Prostate gland (tissue), 2 donors: ENCODE data around the gene NACA2. TPM values are rescaled to one million over a fixed set of nuclear protein-coding genes. Genes with fewer than 3 reads are reported as not detected.

Source experiments
- DNase-seq: peaks from one replicate; pipeline ENCODE4 v3.0.0-alpha.2; 2019; ENCODE audit warnings: low spot score
- H3K27ac ChIP-seq, 2 donors: fragments of 200-600 bp; sonication (generic); 2 replicates each; pipeline ENCODE4 v1.5.1; 2017 to 2019
- H3K27me3 ChIP-seq: fragments of 200-600 bp; sonication (generic); replicated peaks from 2 replicates; pipeline ENCODE4 v1.5.1; 2019; ENCODE audit not compliant: insufficient read depth
- H3K36me3 ChIP-seq, 2 donors: fragments of 200-600 bp; sonication (generic); 1 replicate in 1 of 2; 2 replicates in 1 of 2; pipeline versions ENCODE4 v1.5.1 to v1.8.1; 2017 to 2019
- H3K4me1 ChIP-seq: fragments of 200-600 bp; sonication (generic); replicated peaks from 2 replicates; pipeline ENCODE4 v1.5.1; 2019
- H3K4me3 ChIP-seq, 2 donors: fragments of 200-600 bp; sonication (generic); 2 replicates each; pipeline ENCODE4 v1.5.1; 2017 to 2019
- H3K9me3 ChIP-seq: fragments of 200-600 bp; sonication (generic); 2 replicates; pipeline ENCODE4 v1.5.1; 2017
- POLR2A ChIP-seq: fragments of 450-650 bp; IDR thresholded peaks from one replicate; pipeline ENCODE4 v1.6.1; 2016; ENCODE audit warnings: antibody characterized with exemption, mild to moderate bottlenecking
- POLR2AphosphoS5 ChIP-seq: sonication (generic); formaldehyde crosslinking; IDR thresholded peaks from one replicate; pipeline ENCODE4 v1.6.1; 2017; ENCODE audit warnings: antibody characterized with exemption
- WGBS: methylation state at CpG from one replicate; pipeline ENCODE4 v1.1.5; 2018; 5-methylcytosine and 5-hydroxymethylcytosine counted together
- intact Hi-C: fragments of 100-400 bp; cut with DNase I; formaldehyde crosslinking; loops from one replicate; pipeline ENCODE4 v1.14.2; 2022
- total RNA-seq, 2 donors: library from RNA; depleted of rRNA; stranded (reverse); fragments of >200 nt; gene quantifications; one replicate each; pipeline ENCODE4 v1.1.0, GENCODE V29; 2016
- TF ChIP-seq, protein P1 (sequence below), 4 experiments: fragments of 200-600 bp in 2 of 4; fragments of 450-650 bp in 2 of 4; sonication (generic) in 2 of 4; IDR thresholded peaks; 1 replicate in 3 of 4; 2 replicates in 1 of 4; pipeline ENCODE4 v1.5.1; 2016 to 2019; ENCODE audit warnings: antibody characterized with exemption in 4 of 4, mild to moderate bottlenecking in 2 of 4, moderate library complexity in 2 of 4

NACA2 gene
- total RNA-seq, 2 donors from 2014 or later = 2.1 TPM; not detected in 1

- Histone ChIP-seq H3K4me3 (no peak overlapping the region), H3K27ac (no peak overlapping the region), H3K36me3 (no peaks in the 10 kb centered on the region), H3K4me1 (no peaks in the 10 kb centered on the region), H3K27me3 (no peaks in the 10 kb centered on the region), H3K9me3 (no peaks in the 10 kb centered on the region)
- DNase-seq = no peak
- TF ChIP-seq POLR2AphosphoS5 (no peak), POLR2A (no peak)
- TF ChIP-seq, protein P1, sequence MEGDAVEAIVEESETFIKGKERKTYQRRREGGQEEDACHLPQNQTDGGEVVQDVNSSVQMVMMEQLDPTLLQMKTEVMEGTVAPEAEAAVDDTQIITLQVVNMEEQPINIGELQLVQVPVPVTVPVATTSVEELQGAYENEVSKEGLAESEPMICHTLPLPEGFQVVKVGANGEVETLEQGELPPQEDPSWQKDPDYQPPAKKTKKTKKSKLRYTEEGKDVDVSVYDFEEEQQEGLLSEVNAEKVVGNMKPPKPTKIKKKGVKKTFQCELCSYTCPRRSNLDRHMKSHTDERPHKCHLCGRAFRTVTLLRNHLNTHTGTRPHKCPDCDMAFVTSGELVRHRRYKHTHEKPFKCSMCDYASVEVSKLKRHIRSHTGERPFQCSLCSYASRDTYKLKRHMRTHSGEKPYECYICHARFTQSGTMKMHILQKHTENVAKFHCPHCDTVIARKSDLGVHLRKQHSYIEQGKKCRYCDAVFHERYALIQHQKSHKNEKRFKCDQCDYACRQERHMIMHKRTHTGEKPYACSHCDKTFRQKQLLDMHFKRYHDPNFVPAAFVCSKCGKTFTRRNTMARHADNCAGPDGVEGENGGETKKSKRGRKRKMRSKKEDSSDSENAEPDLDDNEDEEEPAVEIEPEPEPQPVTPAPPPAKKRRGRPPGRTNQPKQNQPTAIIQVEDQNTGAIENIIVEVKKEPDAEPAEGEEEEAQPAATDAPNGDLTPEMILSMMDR (IDR thresholded peaks at IDR 0.05) = no peak
- intact Hi-C loops = no loop called here
- WGBS = 88% methylated on average over 1 of the region's 1 CpG
These were observed 45.6 kb downstream of the NACA2 start for GRCh38 chr17:61545335-61545938.

- no peaks in the 10 kb centered on the region for H3K9me3 ChIP-seq
- no peaks in the 10 kb centered on the region for H3K4me1 ChIP-seq
- H3K27ac ChIP-seq = no peak overlapping the region
- 81% methylated on average over 9 of the region's 9 CpGs for WGBS
- H3K36me3 ChIP-seq = no peaks in the 10 kb centered on the region
- intact Hi-C loops = no loop called here
- H3K4me3 ChIP-seq = no peak overlapping the region
- no peaks in the 10 kb centered on the region for H3K27me3 ChIP-seq
- DNase-seq = no peak
- TF ChIP-seq POLR2AphosphoS5 (no peak), POLR2A (no peak)
These were observed 47.1 kb downstream of the NACA2 start for GRCh38 chr17:61543786-61544415.

GRCh38 chr17:61542027-61542426 lies 49.0 kb downstream of the NACA2 start:
- DNase-seq = no peak
- intact Hi-C loops = no loop called here
- TF ChIP-seq, protein P1 (IDR thresholded peaks at IDR 0.05) = no peak
- no peak for TF ChIP-seq POLR2A
- no peak for TF ChIP-seq POLR2AphosphoS5
- WGBS = 93% methylated on average over 8 of the region's 8 CpGs
- Histone ChIP-seq H3K27me3 (no peaks in the 10 kb centered on the region), H3K4me3 (no peak overlapping the region), H3K4me1 (no peaks in the 10 kb centered on the region), H3K27ac (no peak overlapping the region), H3K36me3 (no peaks in the 10 kb centered on the region), H3K9me3 (no peaks in the 10 kb centered on the region)

- WGBS = 86% methylated on average over 1 of the region's 1 CpG
- intact Hi-C loops = no loop called here
- H3K27ac ChIP-seq = no peak overlapping the region
- DNase-seq = no peak
- TF ChIP-seq POLR2A (no peak), POLR2AphosphoS5 (no peak)
- TF ChIP-seq, protein P1 (IDR thresholded peaks at IDR 0.05) = no peak
- no peaks in the 10 kb centered on the region for H3K9me3 ChIP-seq
- H3K27me3 ChIP-seq = no peaks in the 10 kb centered on the region
- no peaks in the 10 kb centered on the region for H3K4me1 ChIP-seq
- H3K4me3 ChIP-seq = no peak overlapping the region
- H3K36me3 ChIP-seq = no peaks in the 10 kb centered on the region
These were observed 50.1 kb downstream of the NACA2 start for GRCh38 chr17:61540874-61541273.

Other genes starting within 250 kb of the NACA2 start
- gene TBX2, start 191.4 kb downstream of the NACA2 start, total RNA-seq = 10 to 100 TPM in 1 of 2 donors, 1 to 10 TPM in 1; 9.2 to 34.1 TPM
- gene TBX4, start 138.8 kb downstream of the NACA2 start, total RNA-seq = 1 to 10 TPM; 3.5 to 5.0 TPM